T-helper 22 cell (primary cell): ENCODE results near the gene KRTAP10-12.

Experiments used
- DNase-seq: peaks from one replicate; pipeline ENCODE4 v3.0.0-alpha.2; 2020; ENCODE audit warnings: low read depth

The KRTAP10-12 gene

DNA sequence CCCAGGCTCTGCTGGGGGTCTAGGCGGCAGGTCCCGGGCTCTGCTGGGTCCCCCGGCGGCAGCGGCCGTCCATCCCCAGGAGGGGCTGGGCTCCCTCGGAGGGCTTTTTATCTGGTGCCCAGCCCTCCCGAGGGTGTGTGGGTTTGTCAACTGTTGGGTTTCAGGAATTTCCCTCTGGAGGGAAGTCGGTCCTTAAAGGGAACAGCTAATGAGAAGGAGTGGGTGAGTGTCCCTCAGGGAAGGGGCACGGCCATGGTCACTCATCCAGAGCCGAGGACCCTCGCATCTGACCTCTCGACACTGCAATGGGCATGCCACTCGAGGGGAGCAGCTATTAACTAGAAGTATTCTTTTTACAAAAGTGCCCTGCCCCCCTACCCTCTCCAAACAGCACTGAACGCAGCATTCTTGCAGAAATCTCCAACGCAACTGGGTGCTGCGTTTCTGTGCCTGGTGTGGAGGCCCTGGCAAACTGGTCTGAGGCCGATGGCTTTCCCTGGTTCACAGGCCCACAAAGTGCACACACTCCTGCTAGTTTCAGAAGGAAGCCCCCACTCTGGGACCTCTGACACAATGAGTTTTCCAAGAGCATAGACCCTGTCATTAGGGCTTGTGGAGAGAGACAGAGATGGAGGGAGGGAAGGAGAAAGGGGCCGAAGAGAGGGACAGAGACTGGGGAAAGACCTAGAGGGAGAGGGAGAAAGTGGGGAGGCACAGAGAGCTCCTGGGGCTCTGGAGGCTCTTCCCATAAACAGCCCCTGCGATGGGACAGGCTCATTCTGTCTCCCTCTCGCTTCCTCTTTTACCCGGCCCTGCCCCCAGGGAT, 15.4 kb downstream of the KRTAP10-12 start:
- DNase-seq = no peak

DNA sequence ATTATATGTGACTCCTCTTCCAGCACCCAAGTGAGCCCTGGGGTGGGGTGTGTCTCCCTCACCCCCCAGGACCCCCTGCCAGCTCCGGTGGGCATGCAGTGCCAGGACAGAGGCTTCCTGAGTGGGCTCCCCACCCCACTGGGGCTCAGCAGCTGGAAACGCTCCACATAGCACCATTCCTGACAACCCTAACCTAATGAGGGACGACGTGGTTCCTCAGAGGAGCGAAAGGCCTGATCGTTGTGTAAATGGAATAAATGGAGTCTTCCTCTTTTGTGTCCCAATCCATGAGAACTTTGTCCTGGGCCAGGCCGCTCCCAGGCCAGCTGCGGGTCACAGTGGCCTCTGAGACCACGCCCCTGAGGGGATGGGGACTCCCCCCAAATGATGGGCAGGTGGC, 16.2 kb downstream of the KRTAP10-12 start:
- DNase-seq = no peak

GRCh38 chr21:44713846-44714245, 16.9 kb downstream of the KRTAP10-12 start:
- DNase-seq = no peak

DNA sequence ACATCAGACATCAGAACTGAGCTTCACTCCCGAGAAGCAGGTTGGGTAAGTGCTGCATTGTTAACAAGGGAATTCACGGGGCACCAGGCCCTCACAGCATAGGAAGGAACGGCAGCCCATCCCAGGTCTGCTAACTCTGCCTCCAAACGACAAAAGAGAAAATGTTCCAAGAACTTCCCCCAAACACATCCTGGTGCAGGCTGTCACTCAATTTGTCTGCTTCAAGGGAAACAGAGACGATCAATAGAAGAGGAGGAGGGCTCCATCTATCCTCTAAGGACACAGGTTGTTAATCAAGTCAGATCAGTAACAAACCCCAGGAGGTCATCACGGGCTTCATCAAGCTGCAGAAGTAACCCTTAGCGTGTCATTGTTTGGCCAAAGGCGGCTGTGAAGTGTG, 17.9 kb downstream of the KRTAP10-12 start:
- no peak for DNase-seq

DNA sequence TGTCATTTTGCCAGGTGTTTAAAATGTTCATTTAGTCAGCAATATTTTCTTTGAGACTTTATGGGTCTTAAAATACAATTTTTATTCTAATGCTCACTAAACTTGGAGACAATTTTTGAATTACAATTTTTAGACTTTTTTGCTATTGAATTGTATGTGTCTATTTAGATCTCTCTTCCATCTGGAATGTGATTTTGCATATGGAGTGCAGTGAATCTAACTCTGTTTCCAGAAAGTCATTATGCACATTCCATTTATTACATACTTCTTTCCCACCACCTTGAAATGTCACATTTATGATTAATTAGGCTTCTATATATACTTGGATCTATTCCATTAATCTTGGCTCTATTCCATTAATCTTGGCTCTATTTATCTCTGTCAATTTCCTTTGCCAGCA, 20.0 kb downstream of the KRTAP10-12 start:
- DNase-seq = no peak

DNA sequence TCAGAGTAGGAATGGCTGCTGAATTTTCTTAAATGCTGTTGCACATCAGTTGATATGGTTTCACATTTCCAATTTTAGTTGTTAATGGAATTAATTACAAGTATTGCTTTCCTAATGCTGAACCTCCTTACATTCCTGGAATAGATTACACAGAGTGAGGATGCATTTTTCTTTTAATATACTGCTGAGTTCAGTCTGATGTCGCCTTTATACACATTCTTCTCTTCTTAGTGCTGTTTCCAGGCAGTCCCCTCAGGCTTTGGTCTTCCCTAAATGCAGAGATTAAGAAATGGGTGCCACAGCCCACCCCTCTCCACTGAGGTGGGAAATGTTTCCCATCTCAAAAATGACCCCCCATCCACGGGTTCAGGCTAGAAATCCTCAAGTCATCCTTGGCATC, 21.1 kb downstream of the KRTAP10-12 start:
- DNase-seq = no peak

- no peak for DNase-seq
Measured at GRCh38 chr21:44718571-44718970, 21.6 kb downstream of the KRTAP10-12 start.

- DNase-seq = no peak
Measured at GRCh38 chr21:44720170-44720569, 23.2 kb downstream of the KRTAP10-12 start.

- no peak for DNase-seq
Measured at GRCh38 chr21:44722731-44723130, 25.8 kb downstream of the KRTAP10-12 start.

DNA sequence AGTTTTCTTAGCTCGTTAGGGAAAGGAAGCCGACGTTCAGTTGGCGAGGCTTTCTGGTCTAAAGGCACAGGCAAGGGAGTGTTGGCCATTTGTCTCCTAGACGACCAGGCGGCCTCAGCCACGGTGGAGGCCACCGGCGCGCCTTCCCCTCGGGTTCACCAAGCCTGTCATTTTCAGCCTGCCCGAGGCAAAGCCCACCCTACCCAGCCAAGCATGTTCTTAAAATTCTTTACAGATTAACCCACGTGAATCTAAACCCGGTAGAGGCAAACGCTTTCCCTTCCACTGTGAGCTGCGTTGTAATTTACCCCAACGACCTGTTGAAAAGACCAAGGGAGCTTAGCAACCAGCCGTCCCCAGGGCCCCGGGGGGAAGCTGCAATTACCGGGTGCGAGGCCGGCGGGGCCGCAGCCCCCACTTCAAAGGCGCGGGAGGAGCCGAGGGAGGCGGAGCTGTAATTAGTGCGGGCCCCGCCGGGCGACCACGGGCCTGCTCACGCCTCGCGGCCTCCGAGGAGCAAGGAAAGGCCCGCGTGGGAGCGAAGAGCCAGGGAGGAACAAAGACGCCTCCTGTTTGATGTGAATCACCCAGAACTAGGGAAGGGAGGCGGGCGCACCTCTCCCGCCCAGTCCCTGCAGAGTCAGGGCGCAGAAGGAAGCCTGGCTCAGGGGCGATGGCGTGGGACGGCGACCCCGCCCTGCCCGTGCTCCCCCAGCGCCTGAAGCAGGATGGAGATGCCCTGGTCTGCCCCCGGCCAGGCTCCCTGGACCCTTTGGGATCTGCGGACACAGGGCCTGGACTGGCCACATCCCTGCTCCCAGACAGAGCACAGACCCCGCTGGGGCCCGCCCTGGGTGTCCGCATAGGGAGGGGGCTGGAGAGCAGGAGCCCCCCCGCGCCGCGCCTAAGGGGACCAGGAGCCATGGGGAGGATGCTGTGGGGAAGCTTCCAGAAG, 26.5 kb downstream of the KRTAP10-12 start:
- no peak for DNase-seq

DNA sequence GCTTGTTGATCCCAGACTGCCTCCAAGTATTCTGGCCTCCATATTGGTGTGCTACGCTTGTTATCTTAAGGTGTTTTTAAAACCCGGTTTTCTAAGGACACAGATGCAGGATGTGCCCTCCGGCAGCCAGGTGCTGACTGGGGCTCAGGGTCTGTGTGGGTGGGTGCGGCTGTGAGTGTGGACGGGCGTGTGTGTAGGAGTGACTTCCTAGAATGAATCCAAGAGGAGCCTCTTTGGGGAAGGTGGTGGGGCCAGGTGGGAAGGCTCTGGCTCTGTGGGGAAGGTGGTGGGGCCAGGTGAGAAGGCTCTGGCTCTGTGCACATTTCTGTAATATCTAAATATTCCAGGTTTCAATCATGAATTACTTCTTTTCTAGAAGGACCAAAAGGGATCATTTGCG, 27.2 kb downstream of the KRTAP10-12 start:
- DNase-seq = no peak

DNA sequence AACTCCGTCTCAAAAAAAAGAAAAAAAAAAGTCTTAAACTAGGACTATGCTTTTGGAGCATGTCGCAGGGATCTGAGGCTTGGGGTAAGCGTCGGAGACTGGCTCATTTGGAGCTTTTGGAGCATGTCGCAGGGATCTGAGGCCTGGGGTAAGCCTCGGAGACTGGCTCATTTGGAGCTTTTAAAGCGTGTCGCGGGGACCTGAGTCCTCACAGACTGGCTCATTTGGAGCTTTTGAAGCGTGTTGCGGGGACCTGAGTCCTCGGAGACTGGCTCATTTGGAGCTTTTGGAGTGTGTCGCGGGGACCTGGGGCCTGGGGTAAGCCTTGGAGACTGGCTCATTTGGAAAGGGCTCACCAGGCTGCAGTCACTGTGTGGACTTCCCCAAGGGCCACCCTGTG, 28.0 kb downstream of the KRTAP10-12 start:
- no peak for DNase-seq

DNA sequence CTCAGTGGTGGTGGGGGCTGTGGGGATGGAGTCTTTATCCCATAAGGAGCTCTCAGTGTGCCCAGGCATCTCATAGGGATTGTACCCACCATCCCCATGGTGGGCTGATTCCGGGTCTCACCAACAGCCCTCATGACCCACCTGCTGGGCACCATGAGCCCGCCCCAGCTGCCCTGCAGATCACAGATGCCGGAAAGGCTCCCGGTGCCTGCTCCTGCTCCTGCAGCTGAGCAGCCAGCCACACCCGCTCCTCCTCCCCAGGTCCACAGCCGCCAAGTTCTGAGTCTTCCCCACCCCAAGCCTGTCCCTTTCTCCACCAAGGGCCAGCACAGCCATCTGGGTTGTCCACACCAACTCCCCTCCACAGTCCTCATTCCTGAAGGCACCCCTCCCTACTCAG, 29.9 kb downstream of the KRTAP10-12 start:
- DNase-seq = no peak

GRCh38 chr21:44727321-44727720, 30.3 kb downstream of the KRTAP10-12 start:
- DNase-seq = no peak

- DNase-seq = no peak
Measured at GRCh38 chr21:44727757-44728156, 30.8 kb downstream of the KRTAP10-12 start.

- no peak for DNase-seq
Measured at GRCh38 chr21:44728716-44729115, 31.7 kb downstream of the KRTAP10-12 start.

DNA sequence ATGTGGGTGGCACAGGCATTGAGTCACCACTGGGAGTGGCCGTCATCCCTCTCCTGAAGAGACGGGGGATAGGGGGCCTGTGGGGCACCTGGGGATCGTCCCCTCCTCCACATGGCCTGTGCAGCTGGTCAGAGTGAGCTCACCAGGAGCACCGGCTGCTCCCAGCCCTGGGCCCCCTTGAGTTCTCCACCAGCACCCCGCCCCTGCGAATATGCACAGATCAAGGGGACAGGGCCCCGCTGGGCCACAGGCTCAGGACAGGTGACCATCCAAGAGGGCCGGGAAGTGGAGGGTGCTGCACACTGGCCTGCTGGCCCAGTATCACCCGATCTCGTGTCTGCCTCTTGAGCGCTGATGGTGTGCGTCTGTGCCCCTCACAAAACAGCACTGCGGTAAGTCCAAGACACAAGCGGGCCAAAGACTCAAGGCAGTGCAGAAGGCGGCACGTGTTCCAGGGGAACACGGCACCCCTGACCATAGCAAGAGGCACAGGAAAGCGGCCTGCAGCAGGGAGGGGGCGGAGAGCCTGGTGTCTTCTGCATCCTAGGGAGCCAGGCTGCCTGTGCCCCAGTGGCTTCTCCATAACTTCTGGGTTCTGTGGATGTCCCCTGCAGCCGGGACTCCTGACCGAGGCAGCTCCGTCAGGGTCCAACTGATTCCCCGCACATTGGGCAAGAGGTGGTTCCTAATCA, 32.5 kb downstream of the KRTAP10-12 start:
- DNase-seq = no peak

DNA sequence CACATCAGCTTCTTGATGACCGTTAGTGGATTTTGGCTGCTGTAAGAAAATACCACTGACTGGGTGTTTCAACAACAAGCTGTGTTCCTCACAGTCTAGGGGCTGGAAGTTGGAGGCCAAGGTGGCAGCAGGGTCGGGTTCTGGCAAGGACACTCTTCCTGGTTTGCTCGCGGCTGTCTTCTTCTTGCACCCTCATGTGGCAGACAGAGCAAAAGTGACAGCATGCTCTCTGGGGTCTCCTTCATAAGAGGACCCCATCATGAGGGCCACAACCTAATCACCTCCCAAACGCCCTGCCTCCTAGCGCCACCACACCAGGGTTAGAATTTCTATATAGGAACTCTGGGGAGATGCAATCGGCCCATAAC, 33.0 kb downstream of the KRTAP10-12 start:
- no peak for DNase-seq

GRCh38 chr21:44730951-44731579, 34.1 kb downstream of the KRTAP10-12 start:
- no peak for DNase-seq

DNA sequence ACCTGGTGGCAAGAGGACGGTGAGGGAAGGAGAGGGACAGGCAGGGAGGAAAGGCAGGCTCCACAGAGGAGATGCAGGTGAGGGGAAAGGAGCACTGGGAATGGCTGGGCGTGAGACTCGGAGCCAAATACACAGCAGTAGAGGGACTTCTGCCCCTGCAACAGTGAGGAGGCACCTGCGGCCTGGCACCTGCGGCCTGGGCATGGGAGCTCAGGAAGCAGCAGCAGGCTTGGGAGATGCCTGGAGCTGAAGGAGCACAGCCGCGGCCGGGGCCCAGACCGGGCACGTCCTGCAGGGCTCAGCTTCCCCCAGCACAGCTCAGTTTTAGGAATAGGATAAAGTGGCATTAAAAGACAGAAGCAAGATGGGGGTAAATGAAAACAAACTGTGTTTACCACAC, 35.3 kb downstream of the KRTAP10-12 start:
- no peak for DNase-seq

GRCh38 chr21:44732956-44733355, 36.0 kb downstream of the KRTAP10-12 start:
- DNase-seq = no peak
